C4-2B (cell line): ENCODE results near the gene WFDC6.

ENCODE experiments used
- ZFX ChIP-seq: fragments of 450-650 bp; IDR thresholded peaks from 2 replicates; pipeline ENCODE4 v1.6.1; 2017
- TF ChIP-seq, protein P1 (sequence below): fragments of 450-650 bp; conservative IDR thresholded peaks from 2 replicates; pipeline ENCODE4 v1.5.1; 2017; ENCODE audit warnings: mild to moderate bottlenecking

- TF ChIP-seq, protein P1, sequence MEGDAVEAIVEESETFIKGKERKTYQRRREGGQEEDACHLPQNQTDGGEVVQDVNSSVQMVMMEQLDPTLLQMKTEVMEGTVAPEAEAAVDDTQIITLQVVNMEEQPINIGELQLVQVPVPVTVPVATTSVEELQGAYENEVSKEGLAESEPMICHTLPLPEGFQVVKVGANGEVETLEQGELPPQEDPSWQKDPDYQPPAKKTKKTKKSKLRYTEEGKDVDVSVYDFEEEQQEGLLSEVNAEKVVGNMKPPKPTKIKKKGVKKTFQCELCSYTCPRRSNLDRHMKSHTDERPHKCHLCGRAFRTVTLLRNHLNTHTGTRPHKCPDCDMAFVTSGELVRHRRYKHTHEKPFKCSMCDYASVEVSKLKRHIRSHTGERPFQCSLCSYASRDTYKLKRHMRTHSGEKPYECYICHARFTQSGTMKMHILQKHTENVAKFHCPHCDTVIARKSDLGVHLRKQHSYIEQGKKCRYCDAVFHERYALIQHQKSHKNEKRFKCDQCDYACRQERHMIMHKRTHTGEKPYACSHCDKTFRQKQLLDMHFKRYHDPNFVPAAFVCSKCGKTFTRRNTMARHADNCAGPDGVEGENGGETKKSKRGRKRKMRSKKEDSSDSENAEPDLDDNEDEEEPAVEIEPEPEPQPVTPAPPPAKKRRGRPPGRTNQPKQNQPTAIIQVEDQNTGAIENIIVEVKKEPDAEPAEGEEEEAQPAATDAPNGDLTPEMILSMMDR = no peak
- no peak for TF ChIP-seq ZFX
Observed at GRCh38 chr20:45539382-45539781, at the start of gene WFDC6.
